HepG2 (cell line): ENCODE results near the gene UGP2. TPM values are rescaled to one million over a fixed set of nuclear protein-coding genes. Genes with fewer than 3 reads are reported as not detected.

Source experiments
- ADNP ChIP-seq: sonication (generic); formaldehyde crosslinking; IDR thresholded peaks from 2 replicates; pipeline ENCODE4 v1.4.0; 2020; ENCODE audit warnings: missing genetic modification reagents
- ARID2 ChIP-seq: sonication (generic); formaldehyde crosslinking; IDR thresholded peaks from 2 replicates; pipeline ENCODE4 v1.8.1; 2022; ENCODE audit warnings: mild to moderate bottlenecking, missing genetic modification reagents, borderline replicate concordance
- ASH2L ChIP-seq: fragments of 300-600, 200-600 bp; sonication (generic); IDR thresholded peaks from 2 replicates; pipeline ENCODE4 v1.7.0; 2017; ENCODE audit warnings: low read depth, mild to moderate bottlenecking, moderate library complexity, mixed read lengths, low read length; ENCODE audit not compliant: insufficient read length
- ATM ChIP-seq: fragments of 450-650 bp; IDR thresholded peaks from 2 replicates; pipeline ENCODE4 v1.7.1; 2017; ENCODE audit warnings: mild to moderate bottlenecking, borderline replicate concordance
- CAMTA2 ChIP-seq: sonication (generic); formaldehyde crosslinking; IDR thresholded peaks from 2 replicates; pipeline ENCODE4 v1.4.0; 2020; ENCODE audit warnings: mild to moderate bottlenecking, missing genetic modification reagents, borderline replicate concordance
- CBX5 ChIP-seq: sonication (generic); formaldehyde crosslinking; IDR thresholded peaks from 2 replicates; pipeline ENCODE4 v1.4.0; 2020; ENCODE audit warnings: missing genetic modification reagents, borderline replicate concordance
- GATA4 ChIP-seq: sonication (generic); IDR thresholded peaks from 2 replicates; pipeline ENCODE4 v1.6.1; 2016; ENCODE audit warnings: antibody characterized with exemption, low read depth, borderline replicate concordance
- IRX3 ChIP-seq: sonication (generic); formaldehyde crosslinking; IDR thresholded peaks from 2 replicates; pipeline ENCODE4 v1.8.1; 2023; ENCODE audit warnings: mild to moderate bottlenecking, low read depth, missing genetic modification reagents, borderline replicate concordance
- KDM3A ChIP-seq: IDR thresholded peaks from 2 replicates; pipeline ENCODE4 v1.6.1; 2018; ENCODE audit warnings: low read depth, missing compliant biosample characterization
- MED13 ChIP-seq: sonication (generic); formaldehyde crosslinking; IDR thresholded peaks from 2 replicates; pipeline ENCODE4 v1.5.0; 2020; ENCODE audit warnings: missing genetic modification reagents
- MYC ChIP-seq: sonication (generic); formaldehyde crosslinking; IDR thresholded peaks from 2 replicates; pipeline ENCODE4 v1.9.0; 2021; ENCODE audit warnings: missing genetic modification reagents, borderline replicate concordance
- NR2F1 ChIP-seq, 2 experiments: fragments of 450-650 bp in 1 of 2; formaldehyde crosslinking in 1 of 2; IDR thresholded peaks; 2 replicates each; pipeline versions ENCODE4 v1.5.0 to v1.6.1; 2016 to 2020; ENCODE audit warnings: mild to moderate bottlenecking in 1 of 2, missing compliant biosample characterization in 1 of 2, missing genetic modification reagents in 1 of 2, moderate library complexity in 1 of 2
- PLRG1 ChIP-seq: fragments of 450-650 bp; conservative IDR thresholded peaks from 2 replicates; pipeline ENCODE4 v1.6.1; 2016
- RFXAP ChIP-seq: sonication (generic); formaldehyde crosslinking; IDR thresholded peaks from 2 replicates; pipeline ENCODE4 v1.4.0; 2020; ENCODE audit warnings: missing genetic modification reagents, borderline replicate concordance
- SIX1 ChIP-seq: sonication (generic); formaldehyde crosslinking; IDR thresholded peaks from 2 replicates; pipeline ENCODE4 v1.4.0; 2020; ENCODE audit warnings: missing genetic modification reagents, borderline replicate concordance
- SMARCE1 ChIP-seq: fragments of 450-650 bp; IDR thresholded peaks from 2 replicates; pipeline ENCODE4 v1.6.1; 2017; ENCODE audit warnings: borderline replicate concordance
- SUZ12 ChIP-seq: fragments of 150-350 bp; IDR thresholded peaks from 2 replicates; pipeline ENCODE4 v1.6.1; 2014; ENCODE audit warnings: low read depth, low read length
- ZNF598 ChIP-seq: sonication (generic); formaldehyde crosslinking; IDR thresholded peaks from 2 replicates; pipeline ENCODE4 v1.5.1; 2020; ENCODE audit warnings: mild to moderate bottlenecking, missing genetic modification reagents, borderline replicate concordance
- ZNF629 ChIP-seq: sonication (generic); formaldehyde crosslinking; conservative IDR thresholded peaks from 2 replicates; pipeline ENCODE4 v1.5.0; 2020; ENCODE audit warnings: missing genetic modification reagents
- ZNF777 ChIP-seq: sonication (generic); formaldehyde crosslinking; IDR thresholded peaks from 2 replicates; pipeline ENCODE4 v1.4.0; 2020; ENCODE audit warnings: missing genetic modification reagents
- ZNF780A ChIP-seq: sonication (generic); formaldehyde crosslinking; IDR thresholded peaks from 2 replicates; pipeline ENCODE4 v1.8.0; 2022; ENCODE audit warnings: mild to moderate bottlenecking, missing genetic modification reagents, moderate library complexity
- ZSCAN22 ChIP-seq: sonication (generic); formaldehyde crosslinking; IDR thresholded peaks from 2 replicates; pipeline ENCODE4 v1.4.0; 2020; ENCODE audit warnings: mild to moderate bottlenecking, missing genetic modification reagents
- ZZZ3 ChIP-seq: sonication (generic); formaldehyde crosslinking; IDR thresholded peaks from 2 replicates; pipeline ENCODE4 v1.4.0; 2020; ENCODE audit warnings: missing genetic modification reagents, mild to moderate bottlenecking, borderline replicate concordance
- polyA plus RNA-seq, 8 experiments: library from polyadenylated mRNA; depleted of rRNA in 3 of 8; stranded (reverse) in 7 of 8; unstranded in 1 of 8; fragments of >200 nt; fragmentation: Illumina TruSeq in 4 of 8; extraction: Trizol in 4 of 8; gene quantifications; 2 replicates each; pipeline versions ENCODE4 v1.2.1 to v1.2.3, GENCODE V29; 2011 to 2016; ENCODE audit warnings: low read depth in 4 of 8, missing spikeins in 1 of 8, mixed read lengths in 1 of 8; ENCODE audit not compliant: insufficient read depth in 1 of 8
- total RNA-seq, 5 experiments: library from RNA; depleted of rRNA; stranded (reverse); fragments of >200 nt; fragmentation: Illumina TruSeq; extraction: Trizol; gene quantifications; 2 replicates each; pipeline ENCODE4 v1.2.3, GENCODE V29; 2016; ENCODE audit warnings: low read depth in 1 of 5
- TF ChIP-seq, protein P1 (sequence below): sonication (generic); formaldehyde crosslinking; IDR thresholded peaks from 2 replicates; pipeline ENCODE4 v1.4.0; 2020; ENCODE audit warnings: missing genetic modification reagents
- TF ChIP-seq, protein P2 (sequence below): sonication (generic); formaldehyde crosslinking; IDR thresholded peaks from 2 replicates; pipeline ENCODE4 v1.5.0; 2020; ENCODE audit warnings: missing genetic modification reagents
- TF ChIP-seq, protein P3 (sequence below): sonication (generic); formaldehyde crosslinking; IDR thresholded peaks from 2 replicates; pipeline ENCODE4 v1.4.0; 2020; ENCODE audit warnings: missing genetic modification reagents, borderline replicate concordance

The UGP2 gene
- total and polyA plus RNA-seq, 2 of the 13 experiments (the other 11 are each of a cell fraction or from before 2014, with no cell fraction given), result 96.0 to 134 TPM

DNA sequence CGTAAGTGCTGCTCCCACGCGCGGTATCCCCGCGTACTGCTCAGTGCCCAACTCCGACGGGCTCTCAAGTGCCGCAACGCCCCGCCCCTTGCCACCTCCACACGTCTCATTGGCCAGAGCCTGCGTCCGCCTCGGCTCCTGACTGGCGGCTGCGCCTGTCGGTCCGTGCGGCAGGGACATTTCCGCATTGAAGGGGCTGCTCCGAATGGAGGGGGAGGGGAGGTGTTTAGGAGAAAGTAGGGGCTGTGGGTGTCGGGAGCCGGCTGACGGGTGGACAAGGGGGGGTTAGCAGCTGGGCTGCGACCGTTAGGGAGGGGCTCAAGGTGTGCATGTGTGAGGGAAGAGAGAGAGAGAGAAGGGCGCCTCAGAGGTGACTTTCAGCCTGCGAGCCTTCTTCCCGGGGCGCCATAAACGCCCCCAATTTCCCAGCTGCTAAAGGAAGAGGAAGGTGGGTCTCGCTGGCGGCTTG is 877 bp upstream of the UGP2 start (continued):
- TF ChIP-seq, protein P1, sequence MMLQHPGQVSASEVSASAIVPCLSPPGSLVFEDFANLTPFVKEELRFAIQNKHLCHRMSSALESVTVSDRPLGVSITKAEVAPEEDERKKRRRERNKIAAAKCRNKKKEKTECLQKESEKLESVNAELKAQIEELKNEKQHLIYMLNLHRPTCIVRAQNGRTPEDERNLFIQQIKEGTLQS (CRISPR knock-in tag), result no peak
- TF ChIP-seq MED13 (peak; percentile 69; the same call in 1 of the 2 replicates), CAMTA2 (CRISPR knock-in tag) (no peak), SIX1 (CRISPR knock-in tag) (no peak), MYC (CRISPR knock-in tag) (peak; percentile 70; the same call in 1 of the 2 replicates), ZNF598 (CRISPR knock-in tag) (peak; percentile 76; the same call in 1 of the 2 replicates), SMARCE1 (no peak), ZNF777 (CRISPR knock-in tag) (peak; percentile 91), IRX3 (CRISPR knock-in tag) (peak; percentile 62; the same call in 1 of the 2 replicates), RFXAP (CRISPR knock-in tag) (peak; percentile 77; the same call in 1 of the 2 replicates), NR2F1 (CRISPR knock-in tag; IDR thresholded peaks at IDR 0.05) (no peak), ZNF780A (CRISPR knock-in tag) (peak; percentile 56; the same call in 1 of the 2 replicates), ADNP (CRISPR knock-in tag) (no peak), CBX5 (CRISPR knock-in tag) (no peak), ATM (no peak), ZNF629 (CRISPR knock-in tag) (no peak), ZSCAN22 (CRISPR knock-in tag) (no peak; the same call in 1 of the 2 replicates), ARID2 (CRISPR knock-in tag) (no peak), ZZZ3 (no peak), ASH2L (no peak), KDM3A (CRISPR knock-in tag) (no peak), SUZ12 (no peak), PLRG1 (no peak), GATA4 (peak; percentile 97)
- TF ChIP-seq, protein P2, sequence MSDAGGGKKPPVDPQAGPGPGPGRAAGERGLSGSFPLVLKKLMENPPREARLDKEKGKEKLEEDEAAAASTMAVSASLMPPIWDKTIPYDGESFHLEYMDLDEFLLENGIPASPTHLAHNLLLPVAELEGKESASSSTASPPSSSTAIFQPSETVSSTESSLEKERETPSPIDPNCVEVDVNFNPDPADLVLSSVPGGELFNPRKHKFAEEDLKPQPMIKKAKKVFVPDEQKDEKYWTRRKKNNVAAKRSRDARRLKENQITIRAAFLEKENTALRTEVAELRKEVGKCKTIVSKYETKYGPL (CRISPR knock-in tag), result no peak; the same call in 1 of the 2 replicates
- TF ChIP-seq, protein P3, sequence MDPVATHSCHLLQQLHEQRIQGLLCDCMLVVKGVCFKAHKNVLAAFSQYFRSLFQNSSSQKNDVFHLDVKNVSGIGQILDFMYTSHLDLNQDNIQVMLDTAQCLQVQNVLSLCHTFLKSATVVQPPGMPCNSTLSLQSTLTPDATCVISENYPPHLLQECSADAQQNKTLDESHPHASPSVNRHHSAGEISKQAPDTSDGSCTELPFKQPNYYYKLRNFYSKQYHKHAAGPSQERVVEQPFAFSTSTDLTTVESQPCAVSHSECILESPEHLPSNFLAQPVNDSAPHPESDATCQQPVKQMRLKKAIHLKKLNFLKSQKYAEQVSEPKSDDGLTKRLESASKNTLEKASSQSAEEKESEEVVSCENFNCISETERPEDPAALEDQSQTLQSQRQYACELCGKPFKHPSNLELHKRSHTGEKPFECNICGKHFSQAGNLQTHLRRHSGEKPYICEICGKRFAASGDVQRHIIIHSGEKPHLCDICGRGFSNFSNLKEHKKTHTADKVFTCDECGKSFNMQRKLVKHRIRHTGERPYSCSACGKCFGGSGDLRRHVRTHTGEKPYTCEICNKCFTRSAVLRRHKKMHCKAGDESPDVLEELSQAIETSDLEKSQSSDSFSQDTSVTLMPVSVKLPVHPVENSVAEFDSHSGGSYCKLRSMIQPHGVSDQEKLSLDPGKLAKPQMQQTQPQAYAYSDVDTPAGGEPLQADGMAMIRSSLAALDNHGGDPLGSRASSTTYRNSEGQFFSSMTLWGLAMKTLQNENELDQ (CRISPR knock-in tag), result no peak
